Measurements from ENCODE around the gene ZBED2.

- no peak for TF ChIP-seq POLR2AphosphoS5 (IDR thresholded peaks at IDR 0.05; ENCODE audit: borderline replicate concordance, low read depth, low read length)
- TF ChIP-seq EZH2 (IDR thresholded peaks at IDR 0.05): no peak
- no peak for TF ChIP-seq FOXP2 (optimal IDR thresholded peaks at IDR 0.05; ENCODE audit: control extremely low read depth, extremely low read length, insufficient read depth)
These were observed 41.3 kb upstream of the ZBED2 start for GRCh38 chr3:111636366-111636885.
